Calu3 (cell line): ENCODE results near the gene ZNF319. TPM values are rescaled to one million over a fixed set of nuclear protein-coding genes. Genes with fewer than 3 reads are reported as not detected.

Source experiments
- BruUV-seq: library from RNA; stranded (reverse); fragments of 400-500 nt; replicated peaks from 2 replicates; lab custom pipeline; 2021; lab: Mats Ljungman, UMichigan
- CTCF ChIA-PET: fragments of 300-600 bp; sonication (Branson Sonifier 250); formaldehyde crosslinking; loops from one replicate; lab custom pipeline; 2022; ENCODE audit warnings: antibody characterized with exemption; lab: Charles Lee
- DNase-seq: peaks from one replicate; pipeline ENCODE4 v3.0.0; 2022
- H3K27ac Mint-ChIP-seq: one replicate; pipeline ENCODE4 v1.8.0; 2022; ENCODE audit warnings: mixed read lengths; ENCODE audit not compliant: unreplicated experiment
- H3K27me3 Mint-ChIP-seq: one replicate; pipeline ENCODE4 v1.8.0; 2022; ENCODE audit warnings: mixed read lengths; ENCODE audit not compliant: unreplicated experiment
- H3K36me3 Mint-ChIP-seq: one replicate; pipeline ENCODE4 v1.8.0; 2022; ENCODE audit warnings: mild to moderate bottlenecking, moderate library complexity, mixed read lengths; ENCODE audit not compliant: insufficient read depth, unreplicated experiment
- H3K4me1 Mint-ChIP-seq: one replicate; pipeline ENCODE4 v1.8.0; 2022; ENCODE audit warnings: mild to moderate bottlenecking, low read depth, mixed read lengths; ENCODE audit not compliant: unreplicated experiment
- H3K4me3 Mint-ChIP-seq: one replicate; pipeline ENCODE4 v1.8.0; 2022; ENCODE audit warnings: mild to moderate bottlenecking, low read depth, moderate library complexity, mixed read lengths; ENCODE audit not compliant: unreplicated experiment
- H3K9me3 Mint-ChIP-seq: one replicate; pipeline ENCODE4 v1.8.0; 2022; ENCODE audit warnings: low read depth, mixed read lengths; ENCODE audit not compliant: unreplicated experiment
- CTCF ChIP-seq: fragments of 200-600 bp; IDR thresholded peaks from one replicate; pipeline ENCODE4 v1.8.0; 2022; ENCODE audit warnings: antibody characterized with exemption; ENCODE audit not compliant: unreplicated experiment
- intact Hi-C: fragments of 100-400 bp; cut with micrococcal nuclease; formaldehyde crosslinking; loops from one replicate; pipeline ENCODE4 v1.10.0; 2022; ENCODE audit not compliant: unreplicated experiment
- total RNA-seq: library from RNA; stranded (reverse); gene quantifications from 2 replicates; pipeline ENCODE4 v1.2.3, GENCODE V29; 2022

Gene ZNF319
- total RNA-seq, 1 experiment from 2014 or later: 10.0 TPM

- H3K9me3 Mint-ChIP-seq: no peaks in the 10 kb centered on the region
Observed at GRCh38 chr16:57948027-57948426, 52.4 kb downstream of the ZNF319 start.

GRCh38 chr16:57947261-57947660 is 53.2 kb downstream of the ZNF319 start:
- BruUV-seq: no TSS peak
- TF ChIP-seq CTCF: no peak
- CTCF ChIA-PET: no interaction called here
- intact Hi-C loops: no loop called here
- DNase-seq: no peak
- Mint-ChIP-seq H3K4me3 (no peak overlapping the region), H3K4me1 (no peaks in the 10 kb centered on the region), H3K9me3 (no peaks in the 10 kb centered on the region), H3K36me3 (no peaks in the 10 kb centered on the region), H3K27me3 (peaks cover 12% of the 10 kb centered on the region), H3K27ac (no peak overlapping the region)

More at GRCh38 chr16:57948027-57948426, 52.4 kb downstream of the ZNF319 start:
- CTCF ChIA-PET: no interaction called here
- Mint-ChIP-seq H3K4me3 (no peak overlapping the region), H3K36me3 (no peaks in the 10 kb centered on the region), H3K27ac (no peak overlapping the region), H3K27me3 (peaks cover 20% of the 10 kb centered on the region), H3K4me1 (no peaks in the 10 kb centered on the region)
- no peak for DNase-seq
- no peak for TF ChIP-seq CTCF
- intact Hi-C loops: no loop called here
- no TSS peak for BruUV-seq

- no peaks in the 10 kb centered on the region for H3K4me1 Mint-ChIP-seq
- intact Hi-C loops: no loop called here
- DNase-seq: no peak
- no peak overlapping the region for H3K27ac Mint-ChIP-seq
- no peaks in the 10 kb centered on the region for H3K36me3 Mint-ChIP-seq
- H3K4me3 Mint-ChIP-seq: no peak overlapping the region
- no peaks in the 10 kb centered on the region for H3K9me3 Mint-ChIP-seq
- CTCF ChIA-PET: no interaction called here
- peaks cover 10% of the 10 kb centered on the region for H3K27me3 Mint-ChIP-seq
- no TSS peak for BruUV-seq
- no peak for TF ChIP-seq CTCF
Observed at GRCh38 chr16:57946181-57946801, 54.2 kb downstream of the ZNF319 start.

- Mint-ChIP-seq H3K4me3 (no peak overlapping the region), H3K27ac (no peak overlapping the region), H3K36me3 (no peaks in the 10 kb centered on the region), H3K27me3 (peaks cover 11% of the 10 kb centered on the region), H3K4me1 (no peaks in the 10 kb centered on the region), H3K9me3 (no peaks in the 10 kb centered on the region)
- TF ChIP-seq CTCF: no peak
- no peak for DNase-seq
- intact Hi-C loops: no loop called here
- CTCF ChIA-PET: interaction anchor here (0.6 kb wide), 1 partner anchor 104 kb away, joined by 6 read pairs; no protein-coding TSS in a partner anchor
- BruUV-seq: no TSS peak
Observed at GRCh38 chr16:57945740-57946138, 54.7 kb downstream of the ZNF319 start.
